ENCODE measurements around the gene ATF7IP2.
"Not testable (repeated sequence)": the region's sequence is repeated elsewhere in the genome, so short reads cannot be mapped to it uniquely, and the experiment has no call there.

Gene ATF7IP2

GRCh38 chr16:10385725-10386516 is at the start of gene ATF7IP2:
Gene ATF7IP2 (plus strand): TSS chr16:10386061. CDS start chr16:10430621, 44,560 bp downstream.
- peak; percentile 64 for DNase-seq (ENCODE audit: low read depth)

- no peak for DNase-seq (ENCODE audit: low read depth)
Observed at GRCh38 chr16:10338426-10338825, 47.4 kb upstream of the ATF7IP2 start.

GRCh38 chr16:10339777-10340732 is 45.8 kb upstream of the ATF7IP2 start:
- no peak for DNase-seq (ENCODE audit: low read depth)

- no peak for DNase-seq (ENCODE audit: low read depth)
Observed at GRCh38 chr16:10343124-10343760, 42.6 kb upstream of the ATF7IP2 start.

GRCh38 chr16:10344699-10345098 is 41.2 kb upstream of the ATF7IP2 start:
- not testable (repeated sequence) for DNase-seq (ENCODE audit: low read depth)

- DNase-seq (ENCODE audit: low read depth), result no peak
Observed at GRCh38 chr16:10345629-10346028, 40.2 kb upstream of the ATF7IP2 start.

- no peak for DNase-seq (ENCODE audit: low read depth)
Observed at GRCh38 chr16:10349851-10350250, 36.0 kb upstream of the ATF7IP2 start.

GRCh38 chr16:10352262-10352661 is 33.6 kb upstream of the ATF7IP2 start:
- no peak for DNase-seq (ENCODE audit: low read depth)

GRCh38 chr16:10355589-10355988 is 30.3 kb upstream of the ATF7IP2 start:
- DNase-seq (ENCODE audit: low read depth), result no peak

GRCh38 chr16:10356870-10357842 is 28.7 kb upstream of the ATF7IP2 start:
- DNase-seq (ENCODE audit: low read depth), result no peak

- not testable (repeated sequence) for DNase-seq (ENCODE audit: low read depth)
Observed at GRCh38 chr16:10361747-10362076, 24.1 kb upstream of the ATF7IP2 start.

- DNase-seq (ENCODE audit: low read depth), result no peak
Observed at GRCh38 chr16:10362077-10362863, 23.6 kb upstream of the ATF7IP2 start.

- not testable (repeated sequence) for DNase-seq (ENCODE audit: low read depth)
Observed at GRCh38 chr16:10362864-10363197, 23.0 kb upstream of the ATF7IP2 start.

GRCh38 chr16:10366619-10367018 is 19.2 kb upstream of the ATF7IP2 start:
- DNase-seq (ENCODE audit: low read depth), result not testable (repeated sequence)

- no peak for DNase-seq (ENCODE audit: low read depth)
Observed at GRCh38 chr16:10367616-10368188, 18.2 kb upstream of the ATF7IP2 start.

- no peak for DNase-seq (ENCODE audit: low read depth)
Observed at GRCh38 chr16:10368969-10369551, 16.8 kb upstream of the ATF7IP2 start.

- no peak for DNase-seq (ENCODE audit: low read depth)
Observed at GRCh38 chr16:10370096-10370726, 15.7 kb upstream of the ATF7IP2 start.

- no peak for DNase-seq (ENCODE audit: low read depth)
Observed at GRCh38 chr16:10371592-10371991, 14.3 kb upstream of the ATF7IP2 start.

- no peak for DNase-seq (ENCODE audit: low read depth)
Observed at GRCh38 chr16:10373556-10373955, 12.3 kb upstream of the ATF7IP2 start.

Data from non-pigmented ciliary epithelial cell (primary cell).